ENCODE measurements around the gene RARB. TPM values are rescaled to one million over a fixed set of nuclear protein-coding genes. Genes with fewer than 3 reads are reported as not detected.

The RARB gene
- total RNA-seq, 4 donors from 2014 or later: 0.34 to 1.6 (median 1.0) TPM

GRCh38 chr3:25445731-25446130 is 17.7 kb downstream of the RARB start:
- TF ChIP-seq CTCF (IDR thresholded peaks at IDR 0.05; ENCODE audit: low read depth): no peak

GRCh38 chr3:25447285-25447684 is 19.2 kb downstream of the RARB start:
- TF ChIP-seq CTCF (IDR thresholded peaks at IDR 0.05; ENCODE audit: low read depth): no peak

GRCh38 chr3:25447925-25448324 is 19.9 kb downstream of the RARB start:
- no peak for TF ChIP-seq CTCF (IDR thresholded peaks at IDR 0.05; ENCODE audit: low read depth)

GRCh38 chr3:25448750-25449692 is 21.0 kb downstream of the RARB start:
- no peak for TF ChIP-seq CTCF (IDR thresholded peaks at IDR 0.05; ENCODE audit: low read depth)

GRCh38 chr3:25449857-25450256 is 21.8 kb downstream of the RARB start:
- no peak for TF ChIP-seq CTCF (IDR thresholded peaks at IDR 0.05; ENCODE audit: low read depth)

GRCh38 chr3:25452192-25452591 is 24.1 kb downstream of the RARB start:
- no peak for TF ChIP-seq CTCF (IDR thresholded peaks at IDR 0.05; ENCODE audit: low read depth)

- TF ChIP-seq CTCF (IDR thresholded peaks at IDR 0.05; ENCODE audit: low read depth): no peak
Measured at GRCh38 chr3:25452740-25453139, 24.7 kb downstream of the RARB start.

All from subcutaneous adipose tissue (tissue), 4 donors.